ENCODE data around the gene COL9A1.

The COL9A1 gene

DNA sequence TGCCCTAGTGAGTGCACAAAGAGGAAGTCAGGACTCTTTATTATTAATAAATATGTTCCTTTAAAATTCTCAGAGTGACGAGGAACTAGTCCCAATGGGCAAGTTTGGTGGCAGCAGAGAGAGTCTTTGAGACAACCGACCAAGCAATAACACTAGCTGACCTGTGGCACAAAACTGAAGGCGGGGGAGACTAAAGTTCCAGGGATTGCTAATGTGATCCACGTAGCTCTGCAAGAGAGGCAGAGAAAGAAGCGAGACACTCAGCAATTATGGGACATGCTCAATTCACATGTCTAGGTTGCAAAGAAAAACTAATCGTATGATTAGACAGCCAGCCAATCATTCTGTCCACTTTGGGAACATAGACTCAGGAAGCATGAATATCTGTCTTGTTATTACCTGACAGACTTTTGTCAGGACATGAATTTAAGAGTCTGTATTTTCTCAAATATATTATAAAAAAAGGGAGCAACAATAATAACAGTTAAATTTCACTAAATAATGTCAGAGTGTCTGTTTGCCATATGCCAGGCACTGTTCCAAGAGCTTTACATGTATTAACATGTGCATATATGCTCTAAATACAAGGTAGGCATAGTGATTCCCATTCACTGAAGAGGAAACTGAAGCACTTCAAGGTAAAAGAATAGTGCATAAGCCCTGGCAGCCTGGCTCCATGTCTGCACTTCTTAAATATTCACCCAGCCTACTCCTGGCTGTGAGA is 81.0 kb downstream of the COL9A1 start:
- DNase-seq = no peak

- peak; percentile 21 for DNase-seq
These were observed 81.7 kb downstream of the COL9A1 start for GRCh38 chr6:70221025-70221714.

- no peak for DNase-seq
These were observed 82.8 kb downstream of the COL9A1 start for GRCh38 chr6:70219943-70220613.

- DNase-seq = no peak
These were observed 86.1 kb downstream of the COL9A1 start for GRCh38 chr6:70216767-70217166.

GRCh38 chr6:70215460-70216108 is 87.3 kb downstream of the COL9A1 start:
- no peak for DNase-seq

GRCh38 chr6:70210462-70210861 is 92.4 kb downstream of the COL9A1 start:
- DNase-seq = peak; percentile 4

GRCh38 chr6:70208235-70208790 is 94.6 kb downstream of the COL9A1 start:
- DNase-seq = no peak

GRCh38 chr6:70198785-70199184 is 104.1 kb downstream of the COL9A1 start:
- no peak for DNase-seq

DNA sequence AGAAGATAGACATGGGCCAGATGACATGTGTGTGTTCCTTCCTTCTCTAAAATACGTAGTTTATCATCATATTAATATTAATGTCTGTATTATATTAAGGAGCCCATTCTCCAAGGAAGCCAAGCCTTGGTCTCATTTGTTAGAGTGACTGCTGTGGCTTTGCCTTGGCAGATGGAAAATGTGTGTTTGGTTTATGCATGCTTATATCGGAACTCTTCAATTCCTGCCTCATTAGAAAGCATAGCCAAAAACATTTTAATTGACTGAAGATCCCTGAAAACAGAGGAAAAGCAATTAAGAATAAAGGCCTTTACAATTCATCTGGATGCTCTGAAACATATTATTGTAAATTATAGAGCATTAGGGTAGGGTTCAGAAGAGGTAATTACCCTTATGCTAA is 106.4 kb downstream of the COL9A1 start:
- no peak for DNase-seq

DNA sequence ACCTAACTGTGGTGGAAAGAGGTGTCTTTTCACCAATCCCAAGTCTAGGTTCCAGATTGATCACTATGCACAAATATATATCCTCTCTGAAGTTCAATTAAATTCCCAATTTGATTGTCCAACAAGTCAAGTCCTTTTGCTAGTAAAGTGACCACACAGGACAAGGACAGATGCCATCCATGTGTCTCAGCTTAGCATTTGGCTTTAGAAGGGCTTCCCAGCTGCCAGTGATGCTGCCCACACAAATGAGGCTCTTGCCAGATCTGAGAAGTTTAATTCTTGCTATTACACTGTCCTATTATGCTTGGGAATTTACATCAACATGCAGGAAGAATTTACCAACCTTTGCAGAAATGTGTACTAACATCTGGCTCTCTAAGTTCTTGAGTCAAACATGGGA is 108.5 kb downstream of the COL9A1 start:
- DNase-seq = no peak

GRCh38 chr6:70188202-70188601 is 114.7 kb downstream of the COL9A1 start:
- no peak for DNase-seq

- peak; percentile 52 for DNase-seq
These were observed 116.4 kb downstream of the COL9A1 start for GRCh38 chr6:70186461-70186860.

- no peak for DNase-seq
These were observed 118.2 kb downstream of the COL9A1 start for GRCh38 chr6:70184723-70185122.

- DNase-seq = no peak
These were observed 119.3 kb downstream of the COL9A1 start for GRCh38 chr6:70183538-70183937.

DNA sequence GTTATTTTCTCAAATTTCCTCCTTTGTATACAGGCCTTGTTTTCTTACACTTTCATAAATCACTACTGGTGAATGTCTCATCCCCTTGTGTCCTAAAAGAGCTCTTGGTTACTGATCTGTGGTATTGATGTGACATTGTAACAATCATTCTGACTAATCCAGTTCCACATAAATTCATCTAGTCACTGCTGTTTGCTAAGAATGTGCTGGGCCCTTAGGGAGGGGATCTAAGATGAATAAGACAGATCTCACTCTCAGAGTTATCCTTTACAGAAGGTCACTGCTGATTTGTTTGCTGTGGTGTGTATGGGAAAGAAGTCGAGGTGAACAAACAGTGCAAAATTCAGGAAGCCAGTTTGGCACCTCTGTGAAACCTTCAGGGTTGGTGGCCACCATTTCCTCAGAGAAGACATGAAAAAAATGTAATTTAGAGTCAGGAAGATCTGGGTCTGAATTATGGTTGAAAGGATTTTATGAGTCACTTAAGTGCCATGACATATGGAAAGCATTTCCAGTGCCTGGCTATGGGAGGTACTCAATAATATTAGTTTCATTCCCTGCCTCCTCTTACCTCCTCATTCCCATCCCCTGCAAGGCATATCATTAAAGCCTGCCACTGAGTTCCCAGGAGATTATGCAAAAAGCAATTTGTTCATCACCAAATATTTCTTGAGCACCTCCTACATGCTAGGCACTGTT is 121.8 kb downstream of the COL9A1 start:
- peak; percentile 82 for DNase-seq

DNA sequence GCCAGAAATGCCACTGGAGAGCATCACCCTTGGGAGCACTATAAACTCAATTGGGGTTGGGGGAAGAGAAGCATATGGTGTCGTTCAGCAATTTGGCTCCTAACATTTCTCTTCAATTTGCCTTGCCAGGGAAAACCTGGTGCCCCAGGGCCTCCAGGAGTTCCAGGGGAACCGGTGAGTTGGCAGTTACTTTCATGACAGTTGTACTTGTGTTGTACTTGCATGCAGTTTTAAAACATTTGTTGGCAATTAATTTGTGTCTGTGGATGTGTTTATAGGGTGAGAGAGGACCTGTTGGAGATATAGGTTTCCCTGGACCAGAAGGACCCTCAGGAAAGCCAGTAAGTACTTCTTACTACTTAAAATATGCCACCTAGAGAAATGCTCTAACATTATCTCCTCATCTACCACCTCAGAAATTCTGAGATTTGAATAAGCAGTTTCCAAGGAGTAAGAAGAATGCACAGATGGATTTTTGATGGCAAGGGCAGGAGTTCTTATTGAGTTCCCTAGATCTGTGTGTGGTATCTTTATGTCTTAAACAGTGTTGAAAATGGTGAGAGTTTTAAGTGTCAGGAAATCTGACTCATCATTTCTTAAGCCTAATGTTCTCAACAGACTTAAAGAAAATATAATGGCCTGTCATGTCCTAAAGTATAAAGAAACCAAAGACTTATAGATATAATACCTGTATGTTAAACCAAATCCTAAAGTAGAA is 122.5 kb downstream of the COL9A1 start:
- peak; percentile 79 for DNase-seq

GRCh38 chr6:70176842-70177550 is 125.9 kb downstream of the COL9A1 start:
- DNase-seq = no peak

- no peak for DNase-seq
These were observed 127.1 kb downstream of the COL9A1 start for GRCh38 chr6:70175770-70176169.

GRCh38 chr6:70172252-70172651 is 130.6 kb downstream of the COL9A1 start:
- no peak for DNase-seq

DNA sequence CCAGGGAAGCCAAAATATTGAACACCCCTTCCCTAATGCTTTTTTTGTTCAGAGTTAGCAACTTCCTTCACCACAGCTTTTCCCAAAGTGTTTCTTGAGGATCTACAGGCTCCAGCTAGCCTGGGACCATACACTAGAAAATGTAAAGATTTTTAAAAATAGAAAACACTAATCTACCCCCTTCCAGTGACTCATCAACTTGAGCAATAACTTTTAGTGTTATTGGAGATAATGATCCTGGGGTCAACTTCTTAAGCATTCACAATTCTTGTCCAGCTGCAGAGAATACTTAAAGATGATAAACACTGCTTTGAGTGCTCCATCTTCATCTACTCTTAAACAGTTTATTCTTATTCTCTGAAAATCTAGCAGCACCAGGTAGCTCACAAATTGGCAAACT is 131.6 kb downstream of the COL9A1 start:
- peak; percentile 59 for DNase-seq

All from fibroblast of skin of right quadriceps (primary cell).